SIG-M5 treated with dmso at 0.1 percent for 504 hours (cell line): ENCODE measurements around the gene IGHMBP2.

ENCODE experiments used
- DNase-seq: peaks from one replicate; lab custom pipeline; 2025; ENCODE audit not compliant: unreplicated experiment; lab: John Stamatoyannopoulos, UW

Gene IGHMBP2

DNA sequence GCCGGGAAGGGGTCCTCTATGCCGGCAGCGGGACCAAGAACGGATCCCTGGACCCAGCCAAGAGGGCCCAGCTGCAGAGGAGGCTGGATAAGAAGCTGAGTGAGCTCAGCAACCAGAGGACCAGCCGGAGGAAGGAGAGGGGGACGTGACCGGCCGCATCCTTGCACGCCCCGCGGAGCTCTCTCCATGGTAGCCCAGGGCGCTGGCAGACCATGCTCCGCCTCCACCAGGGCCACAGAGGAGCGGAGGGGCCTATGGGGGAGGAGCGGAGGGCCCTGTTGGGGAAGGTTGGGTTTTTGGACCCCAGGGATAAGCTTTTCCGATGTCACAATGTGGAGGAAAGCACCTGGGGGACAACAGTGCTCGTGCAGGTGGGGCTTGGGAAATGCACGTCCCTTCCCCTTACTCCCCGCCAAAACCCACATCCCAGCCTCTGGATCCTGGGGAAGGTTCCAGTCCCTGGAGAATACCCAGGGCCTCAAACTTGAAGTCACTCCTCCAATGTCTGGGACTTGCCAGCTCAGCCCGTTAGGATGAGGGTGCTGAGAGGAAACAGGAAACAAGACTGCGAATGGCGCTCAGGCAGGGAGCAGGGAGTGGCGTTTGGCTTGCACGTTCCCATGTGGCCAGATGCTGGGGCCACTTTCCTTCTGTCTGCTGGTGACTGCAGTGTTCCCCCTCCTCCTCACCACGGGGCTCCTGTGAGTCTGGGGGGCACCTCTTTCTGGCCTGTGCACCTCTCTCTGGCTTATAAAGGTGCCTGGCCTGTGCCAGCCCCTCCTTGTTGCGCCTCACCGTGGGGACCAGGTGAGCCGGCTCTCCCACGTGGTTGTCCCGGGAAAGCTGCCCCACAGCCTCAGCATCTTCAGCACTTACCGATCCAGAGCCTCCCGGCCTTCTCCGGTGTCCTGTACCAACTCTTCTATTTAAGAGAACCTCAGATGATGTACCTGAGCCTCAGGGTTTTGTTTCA lies 36.2 kb downstream of the IGHMBP2 start:
- DNase-seq, result no peak

DNA sequence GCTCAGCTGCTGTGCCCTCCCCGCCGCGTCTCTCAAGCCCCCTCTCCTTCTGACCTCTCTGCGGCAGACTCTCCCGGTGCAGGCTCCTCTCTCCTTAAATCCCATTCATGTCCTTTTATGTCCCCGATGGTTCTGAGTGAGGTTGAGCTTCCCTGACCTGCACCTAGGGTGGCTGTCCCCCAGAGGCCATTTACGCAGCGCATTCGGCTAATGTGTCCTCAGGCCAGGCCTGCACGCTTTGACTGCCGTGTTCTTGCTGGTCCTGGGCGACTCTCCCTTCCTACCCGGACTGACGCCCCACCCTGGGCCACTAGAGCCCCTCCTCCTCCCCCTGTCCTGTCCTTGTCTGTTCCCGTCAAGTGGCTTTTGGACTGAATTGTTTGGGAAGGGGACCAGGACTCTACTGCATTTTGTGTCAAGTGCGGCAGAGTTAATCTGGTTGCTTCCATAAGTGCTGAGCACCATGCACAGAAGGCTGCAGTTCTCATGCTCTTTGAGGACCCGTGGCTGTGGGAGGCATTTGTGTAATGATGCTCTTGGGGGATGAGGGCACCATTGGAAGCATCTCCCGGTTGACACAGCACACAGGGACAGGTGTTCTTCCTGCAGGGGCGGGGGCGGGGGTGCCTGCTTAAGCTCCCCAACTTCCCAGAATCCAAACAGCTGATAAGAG lies 37.1 kb downstream of the IGHMBP2 start:
- DNase-seq, result no peak

DNA sequence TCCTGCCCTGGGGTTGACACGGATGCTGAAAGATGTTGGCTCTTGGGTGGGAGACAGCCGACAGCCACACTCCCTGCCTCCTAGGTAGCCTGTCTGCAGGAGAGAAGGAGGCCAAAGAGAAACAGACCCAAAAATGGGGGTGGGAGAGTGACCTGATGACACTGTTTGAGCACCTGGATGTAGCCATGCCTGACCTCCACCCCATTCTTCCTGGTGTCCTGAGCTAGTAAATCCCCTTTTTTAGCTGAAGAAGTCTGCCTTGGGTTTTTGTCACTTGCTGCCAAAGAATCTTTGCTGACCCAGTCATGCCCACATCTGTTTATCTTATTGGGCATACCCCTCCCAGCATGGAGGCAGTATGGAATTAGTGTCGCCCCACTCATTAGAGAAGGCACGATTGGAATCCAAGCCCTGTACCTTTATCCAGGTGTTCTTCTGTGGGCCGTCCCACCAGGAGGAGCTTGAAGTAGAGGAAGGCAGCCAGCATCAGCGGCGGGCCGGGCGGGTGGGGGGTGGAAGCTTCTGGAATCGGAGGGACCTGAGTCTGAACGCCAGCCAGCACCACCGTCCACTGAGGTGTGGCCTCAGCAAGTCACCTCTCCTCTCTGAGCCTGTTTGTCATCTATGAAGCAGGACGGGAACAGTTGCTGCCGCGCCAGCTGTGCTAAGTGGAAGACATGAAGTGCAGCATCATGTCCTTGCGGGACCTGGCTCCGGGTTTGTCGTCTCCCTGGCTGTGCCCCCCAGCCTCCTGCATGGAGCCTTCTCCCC lies 37.8 kb downstream of the IGHMBP2 start:
- DNase-seq, result no peak

DNA sequence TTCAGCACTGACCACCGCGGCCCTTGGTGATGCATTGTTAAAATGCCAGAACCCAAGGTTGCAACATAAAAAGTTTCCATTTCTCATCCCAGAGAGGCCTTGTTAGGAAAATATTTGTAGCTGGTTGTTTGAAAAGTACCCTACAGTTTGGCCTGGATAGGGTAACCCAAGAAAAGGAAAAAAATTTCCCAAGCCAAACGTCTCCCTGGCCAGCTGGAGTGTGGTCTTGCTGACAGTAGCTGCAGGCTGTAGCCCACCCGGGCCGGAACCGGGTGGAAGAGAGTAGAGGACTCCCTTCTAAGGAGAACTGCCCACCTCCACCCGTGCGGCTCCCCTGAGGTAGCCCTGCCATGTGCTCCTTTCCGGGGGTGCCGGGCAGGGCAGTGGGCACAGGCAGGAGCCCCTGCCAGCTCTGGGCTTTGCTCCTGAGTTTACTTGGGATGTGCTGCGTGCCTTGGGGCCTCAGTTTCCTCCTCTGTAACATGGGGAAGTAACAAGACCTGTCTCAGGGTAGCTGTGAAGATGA lies 38.5 kb downstream of the IGHMBP2 start:
- no peak for DNase-seq

DNA sequence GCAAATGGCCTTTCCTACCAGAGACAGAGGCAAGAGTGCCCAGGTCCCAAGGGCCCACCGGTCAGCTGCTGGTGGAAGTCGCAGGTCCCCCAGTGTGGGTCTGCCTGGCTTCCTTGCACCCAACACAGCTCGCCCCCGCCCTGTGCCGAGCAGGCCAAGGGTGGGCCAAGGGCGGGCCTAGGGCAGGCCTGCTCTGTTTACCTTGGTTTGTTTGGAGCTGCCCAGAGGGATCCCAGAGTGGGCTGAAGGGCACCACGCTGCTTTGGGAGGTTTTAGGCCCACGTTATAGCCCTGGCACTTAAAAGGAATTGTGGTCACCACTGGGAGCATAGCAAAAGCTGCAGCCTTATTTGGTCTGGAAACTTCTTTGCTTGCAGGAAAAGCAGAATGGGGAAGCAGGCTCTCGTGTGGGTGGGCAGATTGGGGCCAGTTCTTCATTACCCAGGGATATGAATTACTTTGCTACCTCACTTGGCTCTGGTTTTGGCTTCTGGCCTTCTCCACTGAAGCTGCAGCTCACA lies 39.1 kb downstream of the IGHMBP2 start:
- DNase-seq, result no peak

DNA sequence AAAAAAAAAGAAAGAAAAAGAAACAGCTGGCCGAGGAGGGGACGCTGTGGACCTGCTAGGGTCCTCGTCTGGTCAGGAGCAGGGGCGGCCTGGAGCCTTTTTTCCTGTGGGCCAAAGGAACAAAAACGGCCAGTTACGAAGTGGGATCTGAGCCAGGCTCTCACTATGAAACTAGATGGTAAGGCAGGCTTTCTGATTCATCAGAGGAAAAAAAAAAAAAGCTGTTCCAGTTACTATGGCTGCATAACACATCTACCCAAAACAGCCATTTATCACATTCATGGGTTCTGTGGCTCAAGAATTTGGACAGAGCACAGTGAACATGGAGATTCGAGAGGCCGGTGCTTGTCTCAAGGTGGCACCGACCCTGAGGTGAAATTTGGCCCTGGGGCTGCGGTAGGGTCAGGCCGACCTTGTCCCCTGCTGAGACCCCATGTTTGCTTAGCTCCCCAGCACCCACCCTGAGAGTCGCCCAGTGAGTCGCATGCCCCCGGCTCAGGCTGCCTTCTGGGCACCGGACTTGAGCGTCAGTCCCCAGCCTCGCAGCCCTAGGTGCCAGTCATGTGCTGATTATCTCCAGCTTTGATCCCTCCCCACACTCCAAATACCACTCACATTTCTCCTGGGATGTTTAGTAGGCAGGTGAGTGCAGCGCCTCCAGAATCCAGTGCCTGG lies 42.9 kb downstream of the IGHMBP2 start:
- DNase-seq, result no peak

DNA sequence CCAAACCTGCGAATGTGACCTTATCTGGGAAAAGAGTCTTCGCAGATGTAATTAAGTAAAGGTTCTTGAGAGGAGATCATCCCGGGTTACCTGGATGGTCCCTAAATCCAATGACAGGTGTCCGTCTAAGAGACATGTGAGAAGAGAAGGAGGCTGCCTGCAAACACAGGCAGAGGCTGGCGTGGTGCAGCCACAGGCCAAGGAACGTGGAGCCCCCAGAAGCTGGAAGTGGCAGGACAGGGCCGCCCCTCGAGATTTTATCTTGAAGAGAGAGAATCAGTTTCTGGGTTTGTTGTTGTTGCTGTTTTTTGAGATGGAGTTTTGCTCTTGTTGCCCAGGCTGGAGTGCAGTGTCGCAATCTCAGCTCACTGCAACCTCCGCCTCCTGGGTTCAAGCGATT lies 43.5 kb downstream of the IGHMBP2 start:
- DNase-seq, result no peak

DNA sequence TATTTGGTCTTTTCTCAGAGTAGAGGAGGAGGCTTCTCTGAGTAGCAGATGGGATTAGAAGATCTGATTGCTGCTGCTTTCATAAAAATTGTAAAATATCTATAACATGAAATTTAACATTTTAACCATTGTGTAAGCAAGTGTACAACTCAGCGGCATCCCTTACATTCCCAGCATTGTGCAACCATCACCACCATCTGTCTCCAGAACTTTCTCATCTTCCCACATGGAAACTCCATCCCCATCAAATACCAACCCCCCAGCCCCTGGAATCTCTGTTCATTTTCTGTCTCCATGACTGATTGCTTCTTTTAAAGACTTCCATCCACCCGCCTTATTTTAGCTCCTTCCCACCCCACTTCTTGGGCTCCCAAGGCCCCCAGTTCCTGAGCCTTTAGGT lies 44.8 kb downstream of the IGHMBP2 start:
- no peak for DNase-seq

DNA sequence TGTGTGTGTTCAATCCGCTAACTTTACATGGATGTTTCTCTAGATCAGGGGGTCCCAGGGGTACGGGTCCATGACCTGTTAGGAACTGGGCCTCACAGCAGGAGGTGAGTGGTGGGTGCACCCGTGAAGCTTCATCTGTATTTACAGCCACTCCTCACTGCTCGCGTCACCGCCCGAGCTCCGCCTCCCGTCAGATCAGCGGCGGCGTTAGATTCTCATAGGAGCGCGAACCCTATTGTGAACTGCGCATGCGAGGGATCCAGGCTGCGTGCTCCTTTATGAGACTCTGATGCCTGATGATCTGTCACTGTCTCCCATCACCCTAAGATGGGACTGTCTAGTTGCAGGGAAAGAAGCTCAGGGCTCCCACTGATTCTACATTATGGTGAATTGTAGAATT lies 45.2 kb downstream of the IGHMBP2 start:
- no peak for DNase-seq

DNA sequence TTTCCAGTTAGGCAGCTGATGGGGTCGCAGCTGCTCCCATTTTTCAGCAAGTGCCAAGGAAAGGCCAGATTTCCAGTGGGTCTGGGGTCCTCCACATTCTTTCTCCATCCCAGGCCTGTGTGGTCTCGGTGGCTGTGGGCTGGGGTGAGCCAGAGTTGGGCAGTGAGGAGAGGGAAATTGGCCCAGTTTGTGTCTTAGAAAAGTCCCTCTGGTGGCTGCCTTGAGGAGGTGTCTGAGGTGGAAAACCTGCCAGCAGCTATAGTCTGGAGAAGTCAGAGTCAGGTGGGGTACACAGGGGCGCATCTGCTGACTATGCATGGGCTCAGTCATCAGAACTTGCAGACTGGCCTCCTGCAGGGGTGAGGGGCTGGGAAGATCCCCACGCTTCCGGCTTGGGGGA lies 46.6 kb downstream of the IGHMBP2 start:
- peak; percentile 31 for DNase-seq

DNA sequence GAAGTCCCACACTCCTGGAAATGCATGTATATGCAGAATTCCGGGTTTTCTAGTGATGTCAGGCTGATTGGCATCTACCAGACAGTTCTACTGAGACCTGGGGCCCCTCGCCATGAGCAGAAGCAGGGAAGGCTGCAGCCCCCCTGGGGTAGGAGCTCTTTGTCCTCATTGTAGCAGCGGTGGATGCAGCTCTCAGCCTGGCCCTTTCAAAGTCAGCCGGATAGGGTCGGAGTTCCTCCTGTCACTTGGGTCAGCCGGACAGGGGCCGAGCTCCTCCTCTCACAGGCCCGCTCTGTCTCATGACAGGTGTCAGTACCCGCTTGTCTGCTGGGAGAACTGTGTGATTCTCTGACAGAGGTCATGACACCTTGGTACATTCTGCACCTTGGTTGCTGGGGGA lies 47.1 kb downstream of the IGHMBP2 start:
- DNase-seq, result no peak

DNA sequence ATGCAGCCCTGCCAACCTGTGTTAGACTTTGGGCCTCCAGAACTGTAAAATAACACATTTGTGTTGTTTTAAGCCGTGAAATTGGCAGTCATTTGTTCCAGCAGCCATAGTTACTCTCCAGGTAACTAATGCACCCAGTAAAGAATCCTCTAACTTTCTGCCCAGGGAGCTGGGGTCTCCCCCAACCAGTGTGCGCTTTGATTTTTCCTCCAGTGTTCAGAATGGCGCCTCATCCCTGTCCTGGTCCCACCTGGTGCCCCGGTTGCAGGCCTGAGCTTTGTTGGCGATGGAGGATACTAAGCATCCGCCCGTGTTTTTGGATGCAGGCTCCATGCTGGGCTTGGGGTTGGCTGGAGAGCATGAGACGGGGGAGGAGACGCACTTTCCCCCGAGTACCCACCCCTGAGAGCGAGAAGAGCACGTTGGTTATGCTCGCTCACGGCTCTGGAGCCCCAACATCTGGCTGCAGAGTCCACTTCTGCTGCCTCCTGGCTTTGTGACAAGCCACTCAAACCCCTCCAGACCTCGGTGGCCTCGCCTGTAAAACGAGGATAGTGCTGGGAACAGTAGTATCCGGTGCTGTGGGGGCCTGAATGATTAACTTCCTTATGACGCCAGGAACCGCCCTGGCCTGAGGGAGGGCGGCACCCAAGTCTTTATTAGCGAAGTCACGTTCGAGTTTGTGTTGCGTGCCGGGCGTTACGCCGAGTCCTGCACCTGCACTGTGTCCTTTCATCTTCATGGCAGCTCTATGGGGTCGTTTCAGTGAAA lies 51.3 kb downstream of the IGHMBP2 start:
- no peak for DNase-seq

DNA sequence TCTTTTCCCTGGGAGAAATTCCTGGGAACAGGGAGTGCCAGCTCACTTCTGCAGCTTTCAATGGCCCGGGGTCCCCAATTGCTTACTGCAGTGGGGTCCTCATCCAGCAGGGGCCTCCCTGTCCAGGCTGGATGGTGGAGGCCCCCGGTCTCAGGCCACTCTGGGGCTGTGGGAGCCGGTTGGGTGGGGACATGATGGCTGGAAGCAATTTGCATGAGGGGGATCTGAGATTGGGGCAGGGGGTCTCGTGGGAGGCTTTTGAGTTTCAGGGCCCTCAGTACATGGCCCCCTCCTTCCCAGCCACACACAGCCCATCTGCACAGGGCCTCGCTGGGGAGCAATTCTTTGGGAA lies 51.9 kb downstream of the IGHMBP2 start:
- DNase-seq, result no peak

DNA sequence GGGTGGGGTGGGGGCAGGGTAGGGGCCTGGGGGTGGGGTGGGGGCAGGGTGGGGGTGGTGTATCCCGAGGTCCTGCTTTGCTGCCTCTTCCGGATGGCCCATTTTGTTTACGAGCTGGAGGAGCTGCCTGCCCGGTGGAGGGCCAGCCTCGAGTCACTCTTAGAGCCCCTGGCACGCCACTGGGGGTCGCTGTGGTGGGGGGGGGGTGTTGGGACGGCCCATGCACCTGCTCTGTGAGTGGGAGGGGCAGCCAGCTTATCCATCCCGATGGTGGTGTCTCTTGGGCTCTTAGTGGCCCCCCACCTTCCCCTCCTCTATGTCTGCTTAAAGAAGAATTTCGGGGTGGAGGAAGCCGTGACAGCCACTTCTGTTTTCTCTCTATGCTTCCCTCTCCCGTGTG lies 52.5 kb downstream of the IGHMBP2 start:
- DNase-seq, result no peak

DNA sequence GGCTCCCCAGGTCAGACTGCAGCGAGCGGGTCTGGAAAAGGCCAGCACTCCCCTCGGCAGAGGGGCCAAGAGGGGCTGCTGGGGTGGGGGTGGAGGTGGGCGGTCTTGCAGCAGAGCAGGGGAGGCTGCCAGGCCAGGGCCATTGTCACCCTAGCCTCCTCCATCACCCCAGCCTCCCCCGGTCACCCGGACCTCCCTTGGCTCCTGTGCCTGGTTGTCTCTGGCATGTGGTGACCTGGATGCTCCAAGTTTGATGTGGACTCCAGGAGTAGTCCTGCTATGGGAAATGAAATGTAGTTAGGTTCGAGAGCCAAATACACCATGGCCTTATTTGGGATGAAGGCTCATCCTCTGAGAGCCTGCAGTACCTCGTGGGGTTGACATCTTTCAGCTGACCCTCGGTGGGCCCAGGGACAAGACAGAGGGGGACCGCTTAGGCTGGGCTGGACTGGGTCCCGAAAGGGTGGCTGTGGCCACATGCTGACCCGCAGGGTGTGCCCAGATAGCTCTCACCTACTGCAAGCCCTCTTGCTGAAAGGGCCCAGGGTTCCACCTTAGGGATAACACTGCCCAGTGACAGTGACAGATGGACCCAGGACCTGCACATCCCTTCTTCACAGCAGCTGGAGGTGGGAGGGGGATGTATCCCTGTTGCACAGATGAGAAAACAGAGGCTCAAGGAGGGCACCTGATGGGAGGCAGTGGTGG lies 53.0 kb downstream of the IGHMBP2 start:
- no peak for DNase-seq

DNA sequence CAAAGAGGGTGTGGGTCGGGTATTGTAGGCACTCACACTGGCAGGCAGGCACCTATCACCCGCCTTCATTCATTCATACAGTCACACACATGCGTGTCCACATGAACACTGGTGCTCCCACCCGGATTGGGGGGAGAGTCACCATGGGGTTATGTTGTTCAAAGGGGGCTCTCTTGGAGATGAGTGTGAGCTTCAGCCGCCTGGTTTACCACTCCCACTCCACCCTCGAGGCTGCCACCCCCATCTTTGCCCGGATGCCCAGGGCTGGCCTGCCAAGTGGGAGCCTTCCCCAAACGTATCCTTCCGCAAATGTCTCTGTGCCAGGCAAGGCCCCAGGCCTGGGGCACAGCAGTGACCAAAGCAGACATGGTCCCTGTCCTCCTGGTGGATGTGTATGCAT lies 54.5 kb downstream of the IGHMBP2 start:
- DNase-seq, result no peak

DNA sequence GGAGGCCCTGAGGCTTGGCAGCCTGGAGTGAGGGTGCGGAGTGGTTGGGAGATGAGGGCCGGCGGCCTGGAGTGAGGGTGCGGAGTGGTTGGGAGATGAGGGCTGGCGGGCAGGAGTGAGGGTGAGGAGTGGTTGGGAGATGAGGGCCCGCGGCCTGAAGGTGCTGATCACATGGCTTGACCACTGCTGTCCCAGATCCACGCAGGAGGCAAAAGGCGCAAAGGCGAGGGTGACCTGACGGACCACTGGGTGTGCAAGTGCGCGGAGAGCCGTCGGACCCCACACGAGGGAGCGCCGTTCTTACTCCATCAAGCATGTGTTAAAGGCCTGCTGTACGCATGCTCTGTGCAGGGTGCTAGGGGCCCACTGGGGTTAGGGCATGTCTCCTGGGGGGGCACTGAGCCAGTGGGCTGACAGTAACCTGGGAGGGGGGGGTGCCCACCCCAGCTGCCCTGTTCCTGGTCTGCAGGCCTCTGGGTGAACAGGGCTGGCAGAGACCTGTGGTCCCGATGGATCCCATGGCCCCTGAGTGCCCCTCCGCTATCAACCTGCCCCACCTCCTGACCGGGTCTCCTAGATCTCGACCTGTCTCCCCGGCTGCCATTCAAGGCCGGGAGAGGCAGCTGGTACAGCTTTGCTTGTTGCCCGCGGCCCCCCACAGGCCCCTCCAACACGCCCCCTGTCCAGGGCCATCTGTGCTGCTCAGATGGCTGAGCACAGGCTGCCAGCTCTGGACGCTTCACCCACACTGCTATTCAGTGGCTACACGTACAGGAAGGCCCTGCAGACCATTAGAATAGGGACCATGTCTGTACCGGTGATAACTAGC lies 56.0 kb downstream of the IGHMBP2 start:
- DNase-seq, result no peak

DNA sequence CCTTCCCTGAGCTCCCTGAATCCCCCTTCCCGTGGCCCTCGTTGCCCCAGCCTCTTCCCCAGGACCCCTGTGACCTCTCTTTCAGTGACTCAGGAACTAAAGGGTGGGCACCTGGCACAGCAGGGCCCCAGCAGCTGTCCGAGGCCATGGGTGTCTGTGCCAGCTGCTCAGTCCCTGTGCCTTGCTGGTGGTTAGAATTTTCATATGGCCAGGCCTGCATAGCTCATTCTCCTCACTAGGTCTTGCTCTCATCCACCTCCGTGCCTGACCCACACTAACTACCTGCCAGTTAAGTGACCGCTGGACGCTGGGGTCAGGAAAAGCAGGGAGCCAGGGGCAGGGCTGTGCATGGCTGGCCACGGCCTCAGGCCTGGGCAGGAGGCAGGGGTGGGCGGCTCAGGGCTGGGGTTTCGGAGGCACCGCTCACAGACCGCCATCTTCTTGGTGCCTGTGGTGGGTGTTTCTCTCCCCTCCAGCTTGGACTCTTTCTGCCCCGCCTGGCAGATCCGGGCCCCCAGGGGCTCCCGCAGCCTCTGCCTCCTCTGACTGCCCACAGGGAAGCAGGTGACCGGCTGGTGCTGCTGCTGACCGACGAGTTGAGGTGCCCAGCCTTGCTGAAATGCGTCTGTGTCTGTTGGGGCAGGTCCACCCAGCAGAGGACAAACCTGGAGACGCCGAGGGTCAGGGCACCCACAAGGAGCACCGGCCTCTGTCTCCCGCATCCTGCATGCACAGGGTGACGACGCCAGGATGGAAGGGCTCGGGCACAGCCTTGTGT lies 56.8 kb downstream of the IGHMBP2 start:
- no peak for DNase-seq
